ENCODE measurements around the gene KIAA1958.

DNA sequence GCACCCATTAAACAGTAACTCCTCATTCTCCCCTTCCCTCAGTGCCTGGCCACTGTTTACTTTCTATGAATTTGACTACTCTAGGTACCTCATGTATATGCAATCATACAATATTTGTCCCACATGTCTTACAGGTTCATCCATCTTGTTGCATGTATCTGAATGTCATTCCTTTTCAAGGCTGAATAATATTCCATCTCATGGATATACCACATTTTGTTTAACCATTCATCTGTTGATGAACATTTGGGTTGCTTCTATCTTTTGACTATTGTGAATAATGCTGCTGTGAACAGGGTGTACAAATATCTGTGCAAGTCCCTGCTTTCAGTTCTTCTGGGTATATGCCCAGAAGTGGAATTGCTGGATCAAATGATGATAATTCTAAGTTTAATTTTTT, 190.4 kb downstream of the KIAA1958 start:
- no peak for TF ChIP-seq POLR2A (IDR thresholded peaks at IDR 0.05)
- TF ChIP-seq, protein P1, sequence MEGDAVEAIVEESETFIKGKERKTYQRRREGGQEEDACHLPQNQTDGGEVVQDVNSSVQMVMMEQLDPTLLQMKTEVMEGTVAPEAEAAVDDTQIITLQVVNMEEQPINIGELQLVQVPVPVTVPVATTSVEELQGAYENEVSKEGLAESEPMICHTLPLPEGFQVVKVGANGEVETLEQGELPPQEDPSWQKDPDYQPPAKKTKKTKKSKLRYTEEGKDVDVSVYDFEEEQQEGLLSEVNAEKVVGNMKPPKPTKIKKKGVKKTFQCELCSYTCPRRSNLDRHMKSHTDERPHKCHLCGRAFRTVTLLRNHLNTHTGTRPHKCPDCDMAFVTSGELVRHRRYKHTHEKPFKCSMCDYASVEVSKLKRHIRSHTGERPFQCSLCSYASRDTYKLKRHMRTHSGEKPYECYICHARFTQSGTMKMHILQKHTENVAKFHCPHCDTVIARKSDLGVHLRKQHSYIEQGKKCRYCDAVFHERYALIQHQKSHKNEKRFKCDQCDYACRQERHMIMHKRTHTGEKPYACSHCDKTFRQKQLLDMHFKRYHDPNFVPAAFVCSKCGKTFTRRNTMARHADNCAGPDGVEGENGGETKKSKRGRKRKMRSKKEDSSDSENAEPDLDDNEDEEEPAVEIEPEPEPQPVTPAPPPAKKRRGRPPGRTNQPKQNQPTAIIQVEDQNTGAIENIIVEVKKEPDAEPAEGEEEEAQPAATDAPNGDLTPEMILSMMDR (IDR thresholded peaks at IDR 0.05) = no peak
- no peak for TF ChIP-seq EP300 (IDR thresholded peaks at IDR 0.05)

Data from sigmoid colon (tissue), 4 donors.